H1 (cell line): ENCODE data around the gene SBK1. TPM values are rescaled to one million over a fixed set of nuclear protein-coding genes. Genes with fewer than 3 reads are reported as not detected.

ENCODE experiments used
- ASH2L ChIP-seq: fragments of 200-600, 300-600 bp; sonication (generic); IDR thresholded peaks from one replicate; pipeline ENCODE4 v1.7.1; 2017; ENCODE audit warnings: low read length
- BCL11A ChIP-seq, 2 experiments: IDR thresholded peaks; one replicate each; pipeline ENCODE4 v1.6.1; 2011; ENCODE audit warnings: low read depth in 2 of 2, low read length in 2 of 2, mild to moderate bottlenecking in 2 of 2
- CEBPB ChIP-seq: IDR thresholded peaks from 2 replicates; pipeline ENCODE4 v1.6.1; 2012; ENCODE audit warnings: low read depth, low read length
- GTF2F1 ChIP-seq: IDR thresholded peaks from 2 replicates; pipeline ENCODE4 v1.6.1; 2012; ENCODE audit warnings: low read depth, low read length, improper control_type of control experiment, borderline replicate concordance
- KDM5A ChIP-seq: fragments of 200-600 bp; IDR thresholded peaks from 2 replicates; pipeline ENCODE4 v1.7.1; 2012; ENCODE audit warnings: mild to moderate bottlenecking, low read length, inconsistent platforms, mixed read lengths
- SRF ChIP-seq: IDR thresholded peaks from 2 replicates; pipeline ENCODE4 v1.6.1; 2011; ENCODE audit warnings: mild to moderate bottlenecking, low read depth, low read length, moderate library complexity
- polyA plus RNA-seq, 7 experiments: library from polyadenylated mRNA; depleted of rRNA in 3 of 7; stranded (reverse) in 5 of 7; unstranded in 2 of 7; fragments of >200 nt in 5 of 7; fragments of 200-250 nt in 2 of 7; gene quantifications; 1 replicate in 5 of 7; 2 replicates in 1 of 7; 4 replicates in 1 of 7; pipeline versions ENCODE4 v1.2.1 to v1.2.3, GENCODE V29; 2011 to 2013; ENCODE audit warnings: missing spikeins in 2 of 7, mixed read lengths in 2 of 7
- total RNA-seq: library from RNA; stranded (reverse); fragmentation: NEBNext Ultra II Directional; extraction: Animal tissue kit (Norgen Biotek cat#: 25700); gene quantifications from 2 replicates; pipeline ENCODE4 v1.2.1, GENCODE V29; 2021

Gene SBK1
- total and polyA plus RNA-seq, 2 of the 8 experiments (the other 6 are each of a cell fraction or from before 2014, with no cell fraction given), result 18.2 to 73.9 TPM

GRCh38 chr16:28300327-28300726 lies 8.0 kb downstream of the SBK1 start (continued):
- TF ChIP-seq KDM5A, result no peak
- no peak for TF ChIP-seq BCL11A (IDR thresholded peaks at IDR 0.05; ENCODE audit: low read depth in 2 of 2, low read length in 2 of 2)
- TF ChIP-seq GTF2F1, result no peak
- no peak for TF ChIP-seq ASH2L
- TF ChIP-seq SRF, result no peak
- TF ChIP-seq CEBPB, result no peak
